ENCODE measurements around the gene PDZRN3.

DNA sequence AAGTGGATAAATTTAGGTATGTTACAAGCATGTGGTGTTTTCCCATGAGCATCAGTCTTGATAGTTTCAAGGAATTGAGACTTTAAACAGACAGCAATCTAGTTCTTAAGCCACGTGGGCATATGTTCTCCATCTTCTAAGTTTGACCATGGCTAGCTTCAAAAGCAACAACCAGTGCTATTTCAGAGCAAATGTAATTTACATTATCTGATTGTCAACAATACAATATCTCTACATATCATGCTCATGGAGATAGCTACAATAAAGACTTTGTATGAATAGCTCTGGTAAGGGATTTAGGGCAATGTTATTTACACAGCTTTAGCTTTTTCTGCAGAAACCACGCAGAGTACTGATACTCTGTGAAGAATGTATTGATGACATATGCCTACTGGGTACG is 38.8 kb upstream of the PDZRN3 start:
- TF ChIP-seq, protein P1, sequence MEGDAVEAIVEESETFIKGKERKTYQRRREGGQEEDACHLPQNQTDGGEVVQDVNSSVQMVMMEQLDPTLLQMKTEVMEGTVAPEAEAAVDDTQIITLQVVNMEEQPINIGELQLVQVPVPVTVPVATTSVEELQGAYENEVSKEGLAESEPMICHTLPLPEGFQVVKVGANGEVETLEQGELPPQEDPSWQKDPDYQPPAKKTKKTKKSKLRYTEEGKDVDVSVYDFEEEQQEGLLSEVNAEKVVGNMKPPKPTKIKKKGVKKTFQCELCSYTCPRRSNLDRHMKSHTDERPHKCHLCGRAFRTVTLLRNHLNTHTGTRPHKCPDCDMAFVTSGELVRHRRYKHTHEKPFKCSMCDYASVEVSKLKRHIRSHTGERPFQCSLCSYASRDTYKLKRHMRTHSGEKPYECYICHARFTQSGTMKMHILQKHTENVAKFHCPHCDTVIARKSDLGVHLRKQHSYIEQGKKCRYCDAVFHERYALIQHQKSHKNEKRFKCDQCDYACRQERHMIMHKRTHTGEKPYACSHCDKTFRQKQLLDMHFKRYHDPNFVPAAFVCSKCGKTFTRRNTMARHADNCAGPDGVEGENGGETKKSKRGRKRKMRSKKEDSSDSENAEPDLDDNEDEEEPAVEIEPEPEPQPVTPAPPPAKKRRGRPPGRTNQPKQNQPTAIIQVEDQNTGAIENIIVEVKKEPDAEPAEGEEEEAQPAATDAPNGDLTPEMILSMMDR (IDR thresholded peaks at IDR 0.05): no peak
- TF ChIP-seq POLR2AphosphoS5 (IDR thresholded peaks at IDR 0.05; ENCODE audit: insufficient read depth in 1 of 2, low read depth in 1 of 2) (no peak), POLR2A (IDR thresholded peaks at IDR 0.05) (no peak)
